ENCODE measurements around the gene C17orf50.
"Not testable (repeated sequence)": the region's sequence is repeated elsewhere in the genome, so short reads cannot be mapped to it uniquely, and the experiment has no call there.

Gene C17orf50

GRCh38 chr17:35745749-35746320, 14.9 kb upstream of the C17orf50 start:
- H3K4me3 ChIP-seq (ENCODE audit: low read depth, low read length) = no peak overlapping the region
- no peak for DNase-seq (ENCODE audit: low read depth)
- no peak for TF ChIP-seq CTCF (IDR thresholded peaks at IDR 0.05; ENCODE audit: insufficient read depth, low read depth, low read length, missing control alignments)

GRCh38 chr17:35747540-35748017, 13.1 kb upstream of the C17orf50 start:
- no peak overlapping the region for H3K4me3 ChIP-seq (ENCODE audit: low read depth, low read length)

GRCh38 chr17:35748341-35748841, 12.3 kb upstream of the C17orf50 start:
- no peak overlapping the region for H3K4me3 ChIP-seq (ENCODE audit: low read depth, low read length)
- DNase-seq (ENCODE audit: low read depth) = no peak
- no peak for TF ChIP-seq CTCF (IDR thresholded peaks at IDR 0.05; ENCODE audit: insufficient read depth, low read depth, low read length, missing control alignments)

More at GRCh38 chr17:35747540-35748017, 13.1 kb upstream of the C17orf50 start:
- peak; percentile 85 for DNase-seq (ENCODE audit: low read depth)
- TF ChIP-seq CTCF (IDR thresholded peaks at IDR 0.05; ENCODE audit: insufficient read depth, low read depth, low read length, missing control alignments) = peak; percentile 93

GRCh38 chr17:35748979-35749378, 11.7 kb upstream of the C17orf50 start:
- DNase-seq (ENCODE audit: low read depth) = no peak
- TF ChIP-seq CTCF (IDR thresholded peaks at IDR 0.05; ENCODE audit: insufficient read depth, low read depth, low read length, missing control alignments) = no peak
- H3K4me3 ChIP-seq (ENCODE audit: low read depth, low read length) = no peak overlapping the region

GRCh38 chr17:35749560-35750412, 10.9 kb upstream of the C17orf50 start:
- no peak for TF ChIP-seq CTCF (IDR thresholded peaks at IDR 0.05; ENCODE audit: insufficient read depth, low read depth, low read length, missing control alignments)
- no peak for DNase-seq (ENCODE audit: low read depth)
- H3K4me3 ChIP-seq (ENCODE audit: low read depth, low read length) = no peak overlapping the region

GRCh38 chr17:35750526-35751395, 9.9 kb upstream of the C17orf50 start:
- H3K4me3 ChIP-seq (ENCODE audit: low read depth, low read length) = no peak overlapping the region
- no peak for TF ChIP-seq CTCF (IDR thresholded peaks at IDR 0.05; ENCODE audit: insufficient read depth, low read depth, low read length, missing control alignments)
- no peak for DNase-seq (ENCODE audit: low read depth)

- not testable (repeated sequence) for DNase-seq (ENCODE audit: low read depth)
These were observed 9.1 kb upstream of the C17orf50 start for GRCh38 chr17:35751541-35751940.

More at GRCh38 chr17:35751541-35751940, 9.1 kb upstream of the C17orf50 start:
- not testable (repeated sequence) for H3K4me3 ChIP-seq (ENCODE audit: low read depth, low read length)

Measured in GM12865 (cell line).